Natural killer cell (primary cell): ENCODE data around the gene POLR2E. TPM values are rescaled to one million over a fixed set of nuclear protein-coding genes. Genes with fewer than 3 reads are reported as not detected.

Source experiments
- ATAC-seq, 3 donors: fragments of 150-1000 bp in 2 of 3; fragments of 200-7000 bp in 1 of 3; cut with Tn5 transposase; 1 replicate in 1 of 3; 2 replicates in 2 of 3; pipeline ENCODE4 v1.10.0; 2021; ENCODE audit warnings: mild to moderate bottlenecking in 2 of 3, moderate library complexity in 2 of 3
- DNase-seq, 2 donors: peaks; one replicate each; pipeline versions ENCODE4 v3.0.0 to v3.0.0-alpha.2; 2013 to 2021; ENCODE audit warnings: mixed read lengths in 1 of 2
- H3K27ac ChIP-seq: one replicate; pipeline ENCODE4 v1.5.1; 2013; ENCODE audit warnings: mild to moderate bottlenecking, low read length
- H3K27me3 ChIP-seq: one replicate; pipeline ENCODE4 v1.6.1; 2013; ENCODE audit warnings: low read length; ENCODE audit not compliant: control insufficient read depth, insufficient read depth
- H3K36me3 ChIP-seq: one replicate; pipeline ENCODE4 v1.6.1; 2013; ENCODE audit warnings: low read length; ENCODE audit not compliant: control insufficient read depth, insufficient read depth
- H3K4me1 ChIP-seq: one replicate; pipeline ENCODE4 v1.6.1; 2013; ENCODE audit warnings: low read length; ENCODE audit not compliant: control insufficient read depth, insufficient read depth
- H3K4me3 ChIP-seq: one replicate; pipeline ENCODE4 v1.5.1; 2013; ENCODE audit warnings: low read length
- H3K9me3 ChIP-seq: one replicate; pipeline ENCODE4 v1.6.1; 2013; ENCODE audit warnings: low read length; ENCODE audit not compliant: control insufficient read depth, insufficient read depth
- H3K27ac Mint-ChIP-seq, 2 donors: one replicate each; pipeline ENCODE4 v1.8.0; 2022; ENCODE audit warnings: mild to moderate bottlenecking in 2 of 2, mixed read lengths in 2 of 2, moderate library complexity in 1 of 2
- H3K27me3 Mint-ChIP-seq, 2 donors: one replicate each; pipeline ENCODE4 v1.8.0; 2022; ENCODE audit warnings: low read depth in 2 of 2, mixed read lengths in 2 of 2
- H3K36me3 Mint-ChIP-seq: one replicate; pipeline ENCODE4 v1.8.0; 2022; ENCODE audit warnings: mixed read lengths
- H3K4me1 Mint-ChIP-seq, 2 donors: one replicate each; pipeline ENCODE4 v1.8.0; 2022; ENCODE audit warnings: mixed read lengths in 2 of 2
- H3K4me3 Mint-ChIP-seq: one replicate; pipeline ENCODE4 v1.8.0; 2022; ENCODE audit warnings: mild to moderate bottlenecking, moderate library complexity, mixed read lengths
- H3K9me3 Mint-ChIP-seq, 2 donors: one replicate each; pipeline ENCODE4 v1.8.0; 2022; ENCODE audit warnings: mixed read lengths in 2 of 2
- WGBS: methylation state at CpG from one replicate; pipeline ENCODE4 v1.1.7; 2013; ENCODE audit warnings: missing lambda C conversion rate; ENCODE audit not compliant: insufficient coverage; 5-methylcytosine and 5-hydroxymethylcytosine counted together
- intact Hi-C: fragments of 100-400 bp; cut with micrococcal nuclease; formaldehyde crosslinking; loops from one replicate; pipeline ENCODE4 v1.14.2; 2022
- total RNA-seq, 4 donors: library from RNA; stranded (reverse); fragments of 120-200 nt in 1 of 4; gene quantifications; one replicate each; pipeline versions ENCODE4 v1.2.3 to v1.2.4, GENCODE V29; 2013 to 2022
- TF ChIP-seq, protein P1 (sequence below): fragments of 200-600 bp; IDR thresholded peaks from one replicate; pipeline ENCODE4 v1.8.0; 2022; ENCODE audit warnings: antibody characterized with exemption

POLR2E gene
- total RNA-seq, 3 donors from 2014 or later (not counting 1 experiment from before 2014, with no cell fraction given) = 77.3 to 105 (median 91.6) TPM

- intact Hi-C loops = no loop called here
- Histone ChIP-seq H3K27ac (peak overlapping the region; percentile 52), H3K27me3 (no peaks in the 10 kb centered on the region), H3K36me3 (peaks cover 70% of the 10 kb centered on the region), H3K9me3 (no peaks in the 10 kb centered on the region), H3K4me1 (peaks cover 93% of the 10 kb centered on the region), H3K4me3 (no peak overlapping the region)
- H3K27ac Mint-ChIP-seq = peak overlapping the region; percentile 73 to 91
- no peak for DNase-seq
- no peak for ATAC-seq
- TF ChIP-seq, protein P1, sequence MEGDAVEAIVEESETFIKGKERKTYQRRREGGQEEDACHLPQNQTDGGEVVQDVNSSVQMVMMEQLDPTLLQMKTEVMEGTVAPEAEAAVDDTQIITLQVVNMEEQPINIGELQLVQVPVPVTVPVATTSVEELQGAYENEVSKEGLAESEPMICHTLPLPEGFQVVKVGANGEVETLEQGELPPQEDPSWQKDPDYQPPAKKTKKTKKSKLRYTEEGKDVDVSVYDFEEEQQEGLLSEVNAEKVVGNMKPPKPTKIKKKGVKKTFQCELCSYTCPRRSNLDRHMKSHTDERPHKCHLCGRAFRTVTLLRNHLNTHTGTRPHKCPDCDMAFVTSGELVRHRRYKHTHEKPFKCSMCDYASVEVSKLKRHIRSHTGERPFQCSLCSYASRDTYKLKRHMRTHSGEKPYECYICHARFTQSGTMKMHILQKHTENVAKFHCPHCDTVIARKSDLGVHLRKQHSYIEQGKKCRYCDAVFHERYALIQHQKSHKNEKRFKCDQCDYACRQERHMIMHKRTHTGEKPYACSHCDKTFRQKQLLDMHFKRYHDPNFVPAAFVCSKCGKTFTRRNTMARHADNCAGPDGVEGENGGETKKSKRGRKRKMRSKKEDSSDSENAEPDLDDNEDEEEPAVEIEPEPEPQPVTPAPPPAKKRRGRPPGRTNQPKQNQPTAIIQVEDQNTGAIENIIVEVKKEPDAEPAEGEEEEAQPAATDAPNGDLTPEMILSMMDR = no peak
- H3K27me3 Mint-ChIP-seq = no peaks in the 10 kb centered on the region
- peaks cover 7% of the 10 kb centered on the region for H3K36me3 Mint-ChIP-seq
- H3K4me3 Mint-ChIP-seq = peak overlapping the region; percentile 49
- peaks cover 35 to 43% of the 10 kb centered on the region in 2 donors for H3K4me1 Mint-ChIP-seq
- H3K9me3 Mint-ChIP-seq = no peaks in the 10 kb centered on the region
- 64% methylated on average over 26 of the region's 28 CpGs for WGBS
These were observed 21.1 kb downstream of the POLR2E start for GRCh38 chr19:1073956-1074517.

DNA sequence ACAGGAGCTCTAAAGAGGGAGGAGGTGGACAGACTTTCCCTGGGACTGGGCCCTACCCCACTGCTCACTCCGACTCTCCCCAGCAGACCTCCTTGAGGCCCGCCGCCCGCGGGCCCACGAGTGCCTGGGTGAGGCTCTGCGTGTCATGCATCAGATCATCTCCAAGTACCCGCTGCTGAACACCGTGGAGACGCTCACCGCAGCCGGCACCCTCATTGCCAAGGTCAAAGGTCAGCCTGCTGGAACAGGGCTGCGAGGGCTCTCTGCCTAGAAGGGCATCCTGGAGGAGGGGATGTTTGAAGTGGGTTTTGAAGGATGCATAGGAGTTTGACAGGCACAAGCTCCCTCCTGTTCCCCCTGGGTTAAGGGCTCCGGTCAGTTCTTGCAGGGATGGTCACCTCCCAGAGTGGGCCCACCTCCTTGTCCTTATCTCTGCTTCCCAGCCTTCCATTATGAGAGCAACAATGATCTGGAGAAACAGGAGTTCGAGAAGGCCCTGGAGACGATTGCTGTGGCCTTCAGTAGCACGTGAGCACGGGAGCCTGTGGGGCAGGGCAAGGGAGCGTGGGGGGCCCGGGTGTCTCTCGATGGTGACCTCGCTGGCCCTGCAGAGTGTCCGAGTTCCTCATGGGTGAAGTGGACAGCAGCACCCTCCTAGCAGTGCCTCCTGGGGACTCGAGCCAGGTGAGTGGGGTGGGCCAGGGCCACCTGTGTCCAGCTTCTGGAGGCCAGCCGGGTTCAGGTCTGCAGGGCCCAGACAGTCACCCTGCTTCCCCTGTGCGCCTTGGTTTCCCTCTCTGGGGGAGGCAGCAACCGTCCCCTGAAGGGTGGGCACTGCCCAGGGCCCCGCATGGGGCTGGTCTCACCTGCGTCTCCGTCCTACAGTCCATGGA lies 21.9 kb downstream of the POLR2E start:
- Histone ChIP-seq H3K36me3 (peaks cover 72% of the 10 kb centered on the region), H3K27me3 (no peaks in the 10 kb centered on the region), H3K27ac (no peak overlapping the region), H3K4me1 (peaks cover 94% of the 10 kb centered on the region), H3K9me3 (no peaks in the 10 kb centered on the region), H3K4me3 (no peak overlapping the region)
- DNase-seq (peak in 1 of 2 donors; percentile 48), ATAC-seq (no peak)
- 92% methylated on average over 30 of the region's 30 CpGs for WGBS
- Mint-ChIP-seq H3K9me3 (no peaks in the 10 kb centered on the region), H3K27ac (peak overlapping the region; percentile 73 to 91), H3K27me3 (no peaks in the 10 kb centered on the region), H3K4me3 (peak overlapping the region; percentile 47), H3K36me3 (peaks cover 7% of the 10 kb centered on the region), H3K4me1 (peaks cover 42 to 51% of the 10 kb centered on the region in 2 donors)
- intact Hi-C loops = no loop called here
- TF ChIP-seq, protein P1 = no peak

- Mint-ChIP-seq H3K36me3 (peaks cover 7% of the 10 kb centered on the region), H3K9me3 (no peaks in the 10 kb centered on the region), H3K4me1 (peaks cover 43 to 51% of the 10 kb centered on the region in 2 donors), H3K27me3 (no peaks in the 10 kb centered on the region), H3K27ac (peak overlapping the region; percentile 73 to 91), H3K4me3 (peak overlapping the region; percentile 85)
- Histone ChIP-seq H3K36me3 (peaks cover 69% of the 10 kb centered on the region), H3K9me3 (no peaks in the 10 kb centered on the region), H3K27ac (no peak overlapping the region), H3K4me1 (peaks cover 88% of the 10 kb centered on the region), H3K4me3 (no peak overlapping the region), H3K27me3 (no peaks in the 10 kb centered on the region)
- DNase-seq = no peak
- ATAC-seq = no peak
- TF ChIP-seq, protein P1 = no peak
- intact Hi-C loops = no loop called here
- 91% methylated on average over 10 of the region's 11 CpGs for WGBS
These were observed 22.7 kb downstream of the POLR2E start for GRCh38 chr19:1072371-1073015.
